Breast epithelium (tissue), 3 donors: ENCODE results near the gene KHNYN.
"Not testable (repeated sequence)": the region's sequence is repeated elsewhere in the genome, so short reads cannot be mapped to it uniquely, and the experiment has no call there.

Experiments
- CTCF ChIP-seq, 3 donors: fragments of 450-650 bp; IDR thresholded peaks; one replicate each; pipeline ENCODE4 v1.5.1; 2016 to 2017; ENCODE audit warnings: antibody characterized with exemption in 3 of 3, mild to moderate bottlenecking in 3 of 3, moderate library complexity in 3 of 3
- POLR2A ChIP-seq: fragments of 450-650 bp; IDR thresholded peaks from one replicate; pipeline ENCODE4 v1.6.1; 2016; ENCODE audit warnings: antibody characterized with exemption, mild to moderate bottlenecking, moderate library complexity

- not testable (repeated sequence) for TF ChIP-seq CTCF (IDR thresholded peaks at IDR 0.05); POLR2A
Measured at GRCh38 chr14:24479999-24480398, 50.2 kb downstream of the KHNYN start.
